UCSD-AML1 (cell line): Measurements from ENCODE around the gene MAP3K6.

Experiments used
- DNase-seq: peaks from one replicate; lab custom pipeline; 2025; ENCODE audit not compliant: unreplicated experiment; lab: John Stamatoyannopoulos, UW

The MAP3K6 gene

DNA sequence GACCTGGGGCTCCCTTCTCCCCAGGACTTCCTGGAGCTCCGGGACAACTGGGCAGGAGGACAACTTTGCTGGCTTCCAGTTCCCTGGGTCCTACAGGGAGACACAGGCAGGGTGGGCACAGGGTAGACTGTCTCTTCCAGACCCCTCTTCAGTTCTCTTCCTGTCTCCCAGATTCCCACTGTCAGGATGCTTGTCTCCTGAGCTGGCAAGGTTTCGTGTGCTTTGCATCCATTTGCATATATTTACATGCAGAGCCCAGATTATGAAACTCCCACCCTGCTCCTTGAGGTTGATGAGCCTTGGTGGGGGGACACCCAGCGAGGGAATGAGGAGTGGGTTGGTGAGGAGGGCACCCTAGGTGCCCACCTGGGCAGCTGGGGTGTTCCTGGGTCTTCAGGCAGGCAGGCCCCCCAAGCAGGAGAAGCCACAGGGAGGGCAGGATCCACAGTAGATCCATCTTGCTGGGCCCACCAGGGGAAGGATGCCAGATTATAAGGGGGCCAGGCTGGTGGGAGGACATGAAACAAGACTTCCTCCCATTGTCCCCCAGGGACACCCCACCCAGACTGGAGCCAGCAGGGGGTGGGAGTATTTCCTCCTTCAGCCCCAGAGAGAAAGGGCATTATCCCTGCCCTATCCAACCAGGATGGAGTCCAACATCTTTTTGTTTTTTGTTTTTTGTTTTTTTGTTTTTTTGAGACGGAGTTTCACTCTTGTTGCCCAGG lies 7.8 kb upstream of the MAP3K6 start, which contains the start of gene FCN3:
Gene FCN3, minus strand, starts transcription at position 463 of the 725 bp plus-strand sequence. Its CDS starts 6 bp downstream, at position 457.
- DNase-seq = no peak

DNA sequence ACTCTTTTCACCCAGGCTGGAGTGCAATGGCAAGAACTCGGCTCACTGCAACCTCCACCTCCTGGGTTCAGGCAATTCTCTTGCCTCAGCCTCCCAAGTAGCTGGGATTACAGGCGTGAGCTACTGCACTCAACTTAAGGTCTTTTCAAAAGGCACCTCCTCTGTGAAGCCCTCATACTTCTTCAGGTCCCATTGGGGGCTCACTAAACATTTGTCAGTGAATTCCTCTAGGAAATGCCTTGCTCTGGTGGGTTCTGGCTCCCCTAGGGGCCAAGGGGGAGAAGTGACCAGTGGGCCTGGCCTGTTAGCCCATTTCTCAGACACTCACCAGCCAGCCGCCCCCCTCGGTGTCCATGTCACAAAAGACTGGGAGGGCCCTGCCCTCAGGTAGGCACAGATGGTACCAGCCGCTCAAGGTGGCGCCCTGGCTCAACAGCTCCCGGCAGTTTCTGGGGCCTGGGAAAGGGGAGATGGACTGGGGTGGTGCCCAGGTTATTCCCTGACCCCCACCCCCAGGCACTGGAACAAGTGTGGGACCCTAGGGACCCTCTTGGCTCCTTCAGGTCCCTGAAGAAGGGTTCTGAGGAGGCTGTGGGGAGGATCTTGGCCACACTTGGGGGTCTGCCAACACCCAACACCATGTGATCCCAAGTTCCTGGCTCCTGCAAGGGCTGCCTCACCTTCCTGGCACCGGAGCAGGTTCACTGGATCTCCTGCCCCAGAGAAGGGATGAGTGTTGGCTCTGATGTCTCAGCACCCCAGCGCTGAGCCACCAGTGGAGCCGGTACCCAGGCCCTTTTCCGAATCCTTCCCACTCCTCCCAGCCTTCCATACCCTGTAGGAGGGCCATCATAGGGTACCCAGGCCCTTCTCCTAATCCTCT lies 6.3 kb upstream of the MAP3K6 start:
- DNase-seq = no peak

DNA sequence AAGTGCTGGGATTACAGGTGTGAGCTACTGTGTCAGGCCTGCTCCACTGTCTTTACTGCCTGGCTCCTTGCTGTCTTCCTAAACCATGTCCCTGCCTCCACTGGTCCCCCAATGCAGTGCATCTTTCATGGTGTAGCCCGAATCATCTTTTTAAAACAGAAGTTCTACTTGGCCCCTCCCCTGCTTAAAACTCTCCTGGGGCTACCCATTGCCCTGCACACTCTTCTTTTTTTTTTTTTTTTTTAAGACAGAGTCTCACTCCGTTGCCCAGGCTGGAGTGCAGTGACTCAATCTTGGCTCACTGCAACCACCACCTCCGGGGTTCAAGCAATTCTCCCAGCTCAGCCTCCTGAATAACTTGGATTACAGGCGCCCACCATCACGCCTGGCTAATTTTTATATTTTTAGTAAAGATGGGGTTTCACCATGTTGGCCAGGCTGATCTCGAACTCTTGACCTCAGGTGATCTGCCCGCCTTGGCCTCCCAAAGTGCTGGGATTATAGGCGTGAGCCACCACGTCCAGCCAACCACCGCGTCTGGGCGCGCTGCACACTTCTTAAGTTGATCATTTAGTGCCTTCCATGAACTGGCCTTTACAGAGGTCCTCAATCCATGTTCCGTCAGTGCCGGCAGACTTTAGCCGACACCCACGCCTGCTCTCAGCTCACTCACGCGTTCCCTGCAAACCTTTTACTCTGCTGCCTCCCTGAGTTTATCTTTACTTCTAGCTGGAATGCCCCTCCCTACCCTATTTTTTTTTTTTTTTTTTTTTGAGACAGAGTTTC lies 5.5 kb upstream of the MAP3K6 start:
- DNase-seq = no peak

DNA sequence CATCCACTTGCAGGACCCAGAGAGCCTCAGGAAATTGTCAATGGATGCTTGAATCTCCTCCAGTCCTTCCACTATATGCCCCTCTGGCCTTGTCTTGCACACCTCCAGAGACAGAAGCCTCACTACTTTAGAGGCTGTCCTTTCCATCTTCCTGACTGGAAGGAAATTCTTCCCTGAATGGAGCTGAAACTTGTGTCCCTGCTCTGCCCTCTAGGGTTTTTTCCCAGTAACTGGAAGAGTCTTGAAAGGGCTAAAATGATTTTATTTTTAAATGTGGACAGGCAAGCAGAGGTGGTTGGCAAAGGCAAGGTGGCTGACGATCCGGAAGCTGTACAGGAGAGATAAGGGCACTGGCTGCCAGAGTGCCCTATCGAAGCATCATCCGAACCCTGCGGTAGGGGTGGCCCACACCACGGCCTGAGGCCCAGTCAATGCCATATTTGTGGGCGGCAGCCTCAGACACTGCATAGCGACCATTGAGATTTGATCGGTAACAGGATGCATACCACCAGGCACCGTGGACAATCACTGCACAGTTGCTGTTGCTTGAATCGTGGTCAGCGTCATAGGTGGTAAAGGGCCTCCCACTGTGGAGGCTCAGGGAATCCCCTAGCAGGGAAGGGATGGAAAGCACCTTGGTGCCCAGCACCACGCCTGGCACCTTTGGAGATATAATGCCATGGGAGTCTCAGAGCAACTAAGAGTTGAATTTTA lies 2.3 kb upstream of the MAP3K6 start:
- peak; percentile 75 for DNase-seq

DNA sequence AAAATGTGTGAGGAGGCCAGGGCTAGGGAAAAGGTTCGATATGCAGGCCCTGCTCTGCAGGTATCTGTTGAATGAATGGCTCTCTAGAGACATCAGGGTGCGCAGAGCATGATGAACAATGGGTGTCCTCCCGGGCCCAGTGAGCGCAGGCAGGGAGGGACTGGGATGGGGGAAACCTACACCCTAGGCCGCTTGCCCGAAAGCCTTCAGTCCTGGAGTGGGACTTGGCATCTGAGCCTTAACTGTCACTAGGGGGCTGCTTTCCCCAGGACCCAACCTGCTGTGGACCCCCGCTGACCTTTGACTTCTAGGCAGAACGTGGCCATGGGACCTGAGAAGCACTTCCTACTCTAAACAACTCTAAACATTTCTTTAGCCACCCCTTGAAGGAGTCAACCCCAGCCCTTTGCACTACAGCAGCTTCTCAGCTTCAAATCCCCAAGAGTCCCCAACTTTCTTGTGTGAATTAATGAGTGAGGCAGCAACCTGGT lies 444 bp upstream of the MAP3K6 start:
- DNase-seq = no peak

DNA sequence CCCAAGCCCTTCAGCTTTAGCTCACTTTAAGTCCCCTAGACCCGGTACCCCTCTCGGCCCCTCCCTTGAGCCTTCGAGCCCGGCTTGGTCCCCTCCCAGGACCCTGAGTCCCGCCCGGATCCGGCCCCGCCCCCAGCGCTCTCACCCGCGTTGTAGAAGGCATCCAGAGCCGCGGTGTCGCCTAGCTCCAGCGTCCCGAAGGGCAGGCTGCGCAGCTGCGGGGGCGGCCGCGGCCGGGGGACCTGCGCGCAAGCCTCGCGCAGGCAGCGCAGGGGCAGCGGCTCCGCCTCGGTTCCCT lies 699 bp downstream of the MAP3K6 start:
- peak; percentile 83 for DNase-seq

DNA sequence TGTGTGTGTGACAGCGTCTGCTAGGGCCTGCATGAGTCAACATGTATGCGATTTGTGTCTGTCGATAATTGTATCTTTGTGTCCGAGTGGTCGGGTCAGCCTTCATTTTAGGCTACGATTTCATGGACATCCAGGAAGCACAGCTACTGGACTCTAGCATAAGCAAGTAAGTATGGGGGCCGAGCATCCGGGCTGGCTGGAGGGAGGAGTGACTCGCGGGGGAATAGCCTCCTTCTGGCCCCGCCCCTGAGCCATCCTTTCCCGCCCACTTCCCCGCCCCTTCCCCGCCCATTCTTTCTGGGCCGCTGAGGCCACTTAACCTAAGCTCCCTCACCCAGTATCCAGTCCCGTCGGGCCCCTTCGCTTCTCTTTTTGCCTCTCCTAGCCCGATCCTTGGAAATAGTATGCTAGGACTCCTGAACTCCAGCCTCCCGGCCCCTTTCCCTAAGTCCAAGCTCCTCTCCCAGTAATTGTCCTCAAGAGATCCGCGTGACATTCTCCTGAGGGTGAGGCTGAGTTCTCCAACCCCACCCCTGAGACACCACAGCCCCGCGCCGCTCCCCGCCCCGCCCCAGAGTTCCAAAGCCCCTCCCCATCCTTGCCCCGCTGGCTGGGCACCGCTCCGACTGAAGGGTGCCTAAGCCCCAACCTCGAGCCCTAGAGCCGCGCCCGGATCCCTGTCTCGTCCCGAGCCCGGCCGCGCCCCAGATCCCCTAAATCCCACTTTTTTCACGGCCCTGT lies 1.2 kb downstream of the MAP3K6 start:
- peak; percentile 91 for DNase-seq

DNA sequence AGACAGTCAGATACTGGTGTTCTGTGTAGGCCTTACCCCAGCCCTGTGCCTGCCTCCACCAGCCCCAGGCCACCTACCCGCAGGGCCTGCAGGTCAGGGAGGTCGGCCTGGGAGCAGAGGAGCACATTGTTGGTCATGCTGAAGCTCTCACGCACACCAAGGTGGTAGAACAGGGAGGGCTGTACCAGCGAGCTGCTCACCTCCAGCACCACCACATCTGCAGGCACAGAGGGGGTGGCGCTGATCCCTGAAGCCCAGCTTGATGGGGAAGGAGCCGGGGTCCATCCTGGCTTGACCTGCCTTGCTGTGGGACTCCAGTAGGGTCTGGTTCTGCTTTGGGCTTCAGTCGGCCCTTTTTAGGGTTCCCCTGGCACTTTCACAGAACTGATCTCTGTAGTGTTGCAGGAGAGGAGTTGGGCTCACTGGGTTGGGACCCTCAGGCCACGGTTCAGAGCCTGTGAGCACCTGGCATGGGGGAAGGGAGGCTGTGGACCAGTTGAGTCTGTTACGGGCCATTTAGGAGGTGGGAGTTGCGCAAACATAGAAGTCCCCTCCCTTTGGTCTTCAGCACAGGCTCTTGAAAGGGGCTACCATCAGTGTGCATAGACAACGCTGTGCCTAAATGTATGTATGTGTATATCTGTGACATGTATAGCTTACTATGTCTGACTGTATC lies 1.9 kb downstream of the MAP3K6 start:
- no peak for DNase-seq

DNA sequence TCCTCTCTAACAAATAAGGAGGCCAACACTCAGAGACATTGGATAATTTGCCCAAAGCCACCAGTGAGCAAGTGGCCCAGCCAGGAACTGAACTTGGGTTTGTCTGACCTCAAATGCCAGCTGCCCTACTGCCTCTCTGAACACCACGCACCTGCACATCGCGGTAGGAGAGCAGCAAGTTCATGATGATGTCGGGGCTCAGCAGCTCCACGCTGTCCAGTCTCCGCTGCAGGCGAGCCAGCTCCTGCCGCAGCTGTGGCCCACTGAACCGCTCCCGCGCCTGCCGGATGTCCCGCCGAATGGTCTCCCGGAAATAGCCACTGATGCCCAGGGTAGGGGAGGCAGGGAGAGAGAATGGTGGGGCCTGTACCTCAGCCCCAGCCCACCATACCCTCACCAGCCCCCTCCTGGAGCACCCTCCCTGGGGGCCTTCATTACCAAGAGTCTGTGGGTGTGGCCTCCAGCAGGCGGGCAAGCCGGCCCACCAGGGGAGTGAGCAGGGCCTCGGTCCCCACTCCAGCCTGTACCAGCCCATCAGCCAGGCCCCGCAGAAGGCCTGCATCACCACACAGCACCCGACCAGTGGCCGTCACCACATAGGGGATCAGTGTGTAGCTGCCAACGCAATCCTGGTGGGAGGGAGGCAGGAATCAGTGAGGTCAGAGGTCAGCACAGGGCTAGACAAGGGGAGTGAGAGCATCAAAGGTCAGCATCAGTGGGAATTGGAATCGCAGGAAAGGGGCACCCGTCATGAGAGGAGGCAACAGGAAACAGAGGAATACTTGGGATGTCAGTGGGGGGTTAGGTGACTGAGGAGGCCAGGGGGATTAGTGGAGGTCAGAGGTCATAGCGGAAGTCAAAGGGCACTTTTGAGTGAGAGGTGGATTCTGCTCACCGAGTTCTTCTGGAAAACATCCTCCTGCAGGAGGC lies 2.7 kb downstream of the MAP3K6 start:
- DNase-seq = no peak

DNA sequence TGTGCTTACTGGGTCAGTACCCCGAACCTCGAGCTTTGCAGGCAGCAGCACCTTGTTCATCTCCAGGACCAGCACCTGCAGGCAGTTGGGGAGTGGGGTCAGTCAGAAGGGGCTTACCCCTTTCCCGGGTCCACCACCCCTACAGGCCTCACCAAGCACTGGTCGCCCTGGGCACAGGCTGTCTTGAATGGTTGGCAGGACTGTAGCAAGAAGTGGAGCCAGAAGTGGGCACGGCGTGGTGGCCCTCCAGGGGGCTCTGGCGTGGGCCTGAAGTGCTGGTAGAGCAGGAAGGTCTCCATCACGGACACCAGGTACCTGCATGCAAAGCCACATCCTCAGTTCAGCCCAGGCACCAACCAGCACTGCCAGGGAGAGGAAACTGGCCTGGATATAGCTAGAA lies 5.2 kb downstream of the MAP3K6 start:
- no peak for DNase-seq

DNA sequence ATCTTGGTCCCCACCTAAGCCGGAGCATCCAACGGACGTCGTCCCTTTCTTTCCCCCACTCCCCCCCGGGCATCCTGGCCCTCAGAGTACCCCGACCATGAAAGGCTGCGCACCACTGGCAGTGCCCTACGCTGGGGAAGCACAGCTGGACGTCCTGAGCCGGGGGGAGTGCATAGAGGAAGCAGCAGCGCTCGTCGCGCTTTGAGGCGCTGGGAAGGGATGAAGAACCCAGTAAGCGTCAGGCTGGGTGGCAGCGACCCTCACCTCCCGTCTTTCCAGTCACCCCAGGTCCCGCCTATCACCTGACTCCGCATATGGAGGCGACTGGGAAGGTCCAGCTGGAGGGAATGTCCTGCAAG lies 5.7 kb downstream of the MAP3K6 start:
- no peak for DNase-seq

DNA sequence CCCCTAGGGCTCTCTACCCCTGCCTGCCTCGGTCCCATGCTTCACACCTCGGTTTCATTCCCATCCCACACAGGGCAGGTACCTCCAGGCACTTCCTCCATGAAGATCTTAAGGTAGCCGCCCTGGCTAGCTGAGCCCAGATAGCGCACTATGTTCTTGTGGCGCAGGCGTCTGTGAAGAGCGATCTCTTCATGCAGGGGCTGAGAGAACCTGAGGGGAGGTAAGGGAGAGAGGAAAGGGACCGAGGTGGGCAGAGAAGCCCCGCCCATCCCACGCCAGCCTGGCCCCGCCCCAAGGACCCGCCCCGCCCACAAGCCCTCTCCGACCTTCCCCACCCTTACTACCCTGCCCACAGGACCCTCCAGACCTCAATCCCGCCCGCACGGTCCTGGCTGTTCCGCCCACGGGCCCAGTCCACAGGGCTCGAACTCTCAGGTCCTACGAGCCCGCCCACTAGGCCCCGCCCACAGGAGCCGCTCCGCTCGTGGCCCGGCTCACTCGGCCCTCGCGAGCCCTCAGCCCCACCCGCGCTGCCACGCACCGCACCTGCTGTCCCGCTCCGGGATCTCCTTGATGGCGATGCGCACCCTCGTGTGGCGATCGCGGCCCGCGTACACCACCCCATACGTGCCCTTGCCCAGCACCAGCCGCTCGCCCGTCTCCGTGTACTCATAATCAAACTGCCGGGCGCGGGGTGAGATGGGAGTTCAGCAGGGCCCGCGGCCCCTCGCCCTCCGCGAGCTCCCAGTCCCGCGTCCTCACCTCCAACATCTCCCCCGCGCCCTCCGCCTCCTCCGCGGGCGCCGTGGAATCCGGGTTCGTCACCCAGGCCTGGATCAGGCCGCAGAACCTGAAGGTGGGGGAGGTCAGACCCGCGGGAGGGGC lies 6.4 kb downstream of the MAP3K6 start:
- no peak for DNase-seq

DNA sequence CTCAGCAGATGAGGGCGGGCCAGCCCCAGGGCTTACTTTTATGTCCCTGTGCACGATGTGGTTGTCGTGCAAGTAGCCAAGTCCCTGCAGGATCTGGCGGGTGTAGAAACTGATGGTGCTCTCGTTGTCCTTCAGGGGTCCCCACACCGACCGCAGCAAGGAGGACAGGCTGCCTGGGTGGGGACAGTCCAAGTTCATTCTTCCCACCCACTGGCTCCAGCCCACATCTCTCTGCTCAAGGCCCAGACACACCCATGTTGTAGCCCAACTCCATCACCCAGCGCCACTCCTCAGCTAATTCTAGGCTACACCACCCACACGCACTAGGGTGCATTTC lies 7.0 kb downstream of the MAP3K6 start:
- no peak for DNase-seq

DNA sequence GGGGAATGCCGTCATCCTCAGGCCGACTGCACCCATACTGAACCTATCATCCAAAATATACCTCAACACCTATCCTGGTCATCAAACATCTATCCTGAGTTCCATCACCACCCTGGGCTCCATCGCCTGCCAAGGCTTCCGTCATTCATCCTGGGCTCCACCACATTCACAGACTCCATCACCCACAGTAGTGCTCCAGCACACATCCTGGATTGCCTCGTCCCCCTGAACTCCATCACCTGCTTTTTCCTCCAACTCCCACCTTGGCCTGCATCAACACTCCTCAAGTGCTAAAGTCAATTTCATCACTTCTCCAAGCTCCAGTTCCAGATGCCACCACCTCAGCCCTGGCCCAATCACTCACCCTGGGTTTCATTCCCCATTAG lies 7.8 kb downstream of the MAP3K6 start:
- no peak for DNase-seq

DNA sequence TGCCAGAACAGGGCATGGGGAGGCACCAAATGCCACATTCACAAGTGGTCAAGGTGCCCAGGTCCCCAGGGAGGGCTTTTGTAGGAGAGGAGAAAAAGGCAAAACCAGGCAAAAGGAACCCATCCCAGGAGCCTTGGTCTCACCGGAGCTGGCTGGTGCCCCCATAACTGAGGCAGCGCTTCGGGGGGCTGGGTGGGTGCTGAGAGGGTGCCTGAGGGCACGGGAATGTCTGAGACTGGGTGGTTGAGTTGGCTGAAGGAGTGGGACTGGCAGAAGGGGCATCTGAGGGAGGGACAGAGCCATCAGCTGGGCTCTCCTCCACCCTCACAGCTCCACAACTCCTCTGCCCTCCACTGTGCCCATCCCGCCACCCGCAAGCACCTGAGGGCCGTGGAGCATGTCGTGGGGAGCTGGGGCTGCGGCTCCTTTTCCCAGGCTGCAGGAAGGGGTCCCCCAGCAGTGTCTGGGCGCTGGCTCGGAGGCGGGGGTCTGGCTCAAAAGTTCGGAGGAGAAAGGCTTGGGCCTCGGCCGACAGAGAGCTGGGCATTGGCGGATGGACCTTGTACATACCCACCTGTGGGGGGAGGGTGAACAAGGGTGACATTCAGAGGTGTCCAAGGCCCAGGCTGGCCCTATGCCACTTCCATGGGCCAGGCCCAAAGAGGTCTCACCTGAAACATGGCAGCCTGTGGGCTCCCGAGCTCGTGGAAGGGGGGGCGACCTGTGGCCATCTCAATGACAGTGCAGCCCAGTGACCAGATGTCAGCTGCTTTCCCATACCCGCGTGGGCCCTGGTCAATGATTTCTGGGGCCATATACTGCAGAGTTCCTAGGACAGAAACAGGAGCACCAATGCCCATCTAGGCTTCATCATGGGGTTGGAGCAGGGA lies 8.5 kb downstream of the MAP3K6 start:
- DNase-seq = no peak

DNA sequence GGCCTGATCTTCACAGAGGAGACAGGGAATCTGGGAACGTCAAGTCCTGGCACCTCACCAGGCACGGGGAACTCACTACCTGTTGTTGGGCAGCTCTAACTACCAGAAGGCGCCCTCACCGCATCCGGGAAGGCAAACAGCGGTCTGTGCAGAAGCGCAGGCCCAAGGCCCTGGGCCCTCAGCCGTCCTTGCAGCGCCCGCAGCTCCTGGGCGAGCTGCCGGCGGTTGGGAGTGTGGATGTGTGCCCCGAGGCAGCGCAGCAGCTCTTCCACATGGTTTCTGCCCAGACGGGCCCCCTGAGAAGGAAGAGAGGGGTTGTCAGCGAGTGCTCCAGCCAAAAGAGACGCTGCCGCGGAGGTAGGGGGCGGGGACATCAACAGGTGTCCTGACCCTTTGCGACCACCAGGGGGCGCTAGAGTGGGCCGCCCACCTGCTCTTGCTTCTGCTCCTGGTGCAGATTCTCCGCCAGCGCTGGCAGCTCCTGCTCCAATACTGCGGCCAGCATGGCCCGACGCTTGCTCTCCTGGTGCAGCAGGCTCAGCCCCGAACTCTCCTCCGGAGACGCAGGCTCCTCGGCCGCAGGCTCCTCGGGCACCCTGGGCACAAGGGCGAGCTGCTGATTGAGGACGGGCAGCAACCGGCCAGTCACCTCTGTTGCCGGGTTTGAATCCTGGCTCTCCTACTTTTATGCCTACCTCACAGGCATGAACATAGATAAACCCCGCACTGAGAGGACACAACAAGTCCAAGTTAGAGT lies 9.3 kb downstream of the MAP3K6 start:
- DNase-seq = peak; percentile 54
